Muscle of leg (tissue), 11 donors: ENCODE data around the gene ZFYVE26. TPM values are rescaled to one million over a fixed set of nuclear protein-coding genes. Genes with fewer than 3 reads are reported as not detected.
"Not testable (repeated sequence)": the region's sequence is repeated elsewhere in the genome, so short reads cannot be mapped to it uniquely, and the experiment has no call there.

ENCODE experiments used
- DNase-seq: peaks from one replicate; pipeline ENCODE4 v3.0.0; 2013
- H3K27ac ChIP-seq: one replicate; pipeline ENCODE4 v1.5.1; 2013; ENCODE audit warnings: mild to moderate bottlenecking, low read length, control low read depth
- H3K27me3 ChIP-seq: one replicate; pipeline ENCODE4 v1.6.1; 2013; ENCODE audit warnings: low read length; ENCODE audit not compliant: control insufficient read depth, insufficient read depth
- H3K36me3 ChIP-seq: one replicate; pipeline ENCODE4 v1.6.1; 2013; ENCODE audit warnings: low read length; ENCODE audit not compliant: control insufficient read depth, insufficient read depth
- H3K4me1 ChIP-seq: one replicate; pipeline ENCODE4 v1.6.1; 2013; ENCODE audit warnings: low read length; ENCODE audit not compliant: control insufficient read depth, insufficient read depth
- H3K4me3 ChIP-seq: one replicate; pipeline ENCODE4 v1.5.1; 2013; ENCODE audit warnings: low read length, control low read depth
- H3K9me3 ChIP-seq: replicated peaks from 2 replicates; pipeline ENCODE4 v1.6.1; 2013; ENCODE audit warnings: low read depth, low read length; ENCODE audit not compliant: control insufficient read depth
- WGBS: methylation state at CpG from one replicate; pipeline ENCODE4 v1.1.5; 2013; ENCODE audit warnings: missing lambda C conversion rate; ENCODE audit not compliant: insufficient coverage; 5-methylcytosine and 5-hydroxymethylcytosine counted together
- polyA plus RNA-seq, 8 donors: library from polyadenylated mRNA; unstranded; fragments of 120-200 nt; gene quantifications; one replicate each; pipeline versions ENCODE4 v1.2.1 to v1.2.3, GENCODE V29; 2013; ENCODE audit warnings: inconsistent platforms in 1 of 8, low replicate concordance in 1 of 8; ENCODE audit not compliant: insufficient read length in 8 of 8, insufficient read depth in 1 of 8
- total RNA-seq: library from RNA; stranded (reverse); fragments of 120-200 nt; gene quantifications from one replicate; pipeline ENCODE4 v1.2.4, GENCODE V29; 2013

ZFYVE26 gene
- total and polyA plus RNA-seq, 9 donors = 9.4 to 16.8 (median 12.3) TPM

GRCh38 chr14:67846029-67846610 is 29.7 kb upstream of the ZFYVE26 start:
- no peaks in the 10 kb centered on the region for H3K4me1 ChIP-seq
- no peaks in the 10 kb centered on the region for H3K36me3 ChIP-seq
- no peak overlapping the region for H3K27ac ChIP-seq
- peaks cover 24% of the 10 kb centered on the region for H3K9me3 ChIP-seq
- DNase-seq = no peak
- no peaks in the 10 kb centered on the region for H3K27me3 ChIP-seq
- H3K4me3 ChIP-seq = no peak overlapping the region
- WGBS = 99% methylated on average over 9 of the region's 17 CpGs

DNA sequence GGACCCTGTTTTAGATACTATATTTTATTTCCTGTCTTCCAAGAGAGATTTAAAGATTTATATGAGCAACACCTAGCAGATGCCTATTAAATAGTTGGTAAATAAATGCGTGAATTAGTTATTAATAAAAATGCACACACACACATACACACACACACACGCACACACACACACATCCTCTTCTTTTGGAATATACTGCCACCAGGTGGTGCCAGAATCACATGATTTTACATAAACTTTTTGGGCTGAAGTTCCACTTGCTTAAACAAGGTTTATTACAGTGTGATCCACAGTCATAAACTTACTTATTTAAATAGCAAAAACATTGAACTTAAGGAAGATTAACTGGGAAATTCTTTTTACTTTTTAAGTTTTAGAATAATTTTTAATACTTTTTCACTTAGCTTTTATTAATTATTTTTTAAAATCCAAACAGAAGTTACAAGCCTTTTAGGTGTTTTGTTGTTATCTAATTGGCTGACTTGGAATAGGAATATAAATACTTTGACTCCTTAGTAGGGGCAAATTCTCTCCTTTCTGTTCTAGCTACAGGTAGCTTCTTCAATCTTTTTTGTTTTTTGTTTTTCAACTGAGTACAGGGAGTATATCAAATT is 20.7 kb upstream of the ZFYVE26 start:
- Histone ChIP-seq H3K4me3 (no peak overlapping the region), H3K36me3 (peaks cover 3% of the 10 kb centered on the region), H3K9me3 (no peaks in the 10 kb centered on the region), H3K4me1 (no peaks in the 10 kb centered on the region), H3K27ac (no peak overlapping the region), H3K27me3 (no peaks in the 10 kb centered on the region)
- peak; percentile 92 for DNase-seq
- no CpG with 5 or more reads among the region's 2 CpGs for WGBS

DNA sequence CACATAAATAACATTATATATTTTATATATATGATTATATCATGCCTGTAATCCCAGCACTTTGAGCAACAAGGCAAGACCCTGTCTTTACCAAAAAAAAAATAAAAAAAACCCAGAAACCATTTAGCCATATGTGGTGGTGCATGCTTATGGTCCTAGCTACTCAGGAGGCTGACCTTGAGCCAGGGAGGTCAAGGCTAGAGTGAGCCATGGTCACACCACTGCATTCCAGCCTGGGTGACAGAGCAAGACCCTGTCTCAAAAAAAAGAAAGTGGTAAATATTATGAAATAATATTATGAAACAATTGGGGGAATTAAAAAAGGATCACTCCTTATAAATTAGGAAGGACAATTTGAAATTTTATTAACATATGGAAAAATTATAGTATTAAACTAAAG is 19.2 kb upstream of the ZFYVE26 start:
- H3K4me1 ChIP-seq = no peaks in the 10 kb centered on the region
- peaks cover 3% of the 10 kb centered on the region for H3K36me3 ChIP-seq
- no peak overlapping the region for H3K27ac ChIP-seq
- H3K9me3 ChIP-seq = no peaks in the 10 kb centered on the region
- H3K27me3 ChIP-seq = no peaks in the 10 kb centered on the region
- no peak overlapping the region for H3K4me3 ChIP-seq
- DNase-seq = no peak

DNA sequence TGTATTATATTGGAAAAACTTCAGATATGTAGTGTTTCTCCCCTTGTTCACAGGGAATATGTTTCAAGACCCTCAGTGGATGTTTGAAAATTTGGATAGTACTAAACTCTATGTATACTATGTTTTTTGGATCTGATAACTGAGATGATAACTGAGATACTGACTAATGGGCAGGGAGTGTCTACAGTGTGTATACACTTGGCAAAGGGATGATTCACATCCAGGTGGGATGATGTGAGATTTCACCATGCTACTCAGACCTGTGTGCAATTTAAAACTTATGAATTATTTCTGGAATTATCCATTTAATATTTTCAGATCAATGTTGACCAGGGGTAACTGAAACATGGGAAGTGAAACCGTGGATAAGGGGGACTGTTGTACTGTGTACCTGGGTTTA is 17.0 kb upstream of the ZFYVE26 start:
- no CpG with 5 or more reads among the region's 1 CpG for WGBS
- Histone ChIP-seq H3K4me3 (no peak overlapping the region), H3K4me1 (no peaks in the 10 kb centered on the region), H3K9me3 (no peaks in the 10 kb centered on the region), H3K27ac (no peak overlapping the region), H3K36me3 (peaks cover 3% of the 10 kb centered on the region), H3K27me3 (no peaks in the 10 kb centered on the region)
- no peak for DNase-seq

GRCh38 chr14:67831113-67831512 is 14.7 kb upstream of the ZFYVE26 start:
- H3K36me3 ChIP-seq = peaks cover 4% of the 10 kb centered on the region
- WGBS = 94% methylated on average over 6 of the region's 8 CpGs
- H3K27me3 ChIP-seq = no peaks in the 10 kb centered on the region
- no peak overlapping the region for H3K4me3 ChIP-seq
- no peaks in the 10 kb centered on the region for H3K4me1 ChIP-seq
- DNase-seq = no peak
- no peak overlapping the region for H3K27ac ChIP-seq
- no peaks in the 10 kb centered on the region for H3K9me3 ChIP-seq

DNA sequence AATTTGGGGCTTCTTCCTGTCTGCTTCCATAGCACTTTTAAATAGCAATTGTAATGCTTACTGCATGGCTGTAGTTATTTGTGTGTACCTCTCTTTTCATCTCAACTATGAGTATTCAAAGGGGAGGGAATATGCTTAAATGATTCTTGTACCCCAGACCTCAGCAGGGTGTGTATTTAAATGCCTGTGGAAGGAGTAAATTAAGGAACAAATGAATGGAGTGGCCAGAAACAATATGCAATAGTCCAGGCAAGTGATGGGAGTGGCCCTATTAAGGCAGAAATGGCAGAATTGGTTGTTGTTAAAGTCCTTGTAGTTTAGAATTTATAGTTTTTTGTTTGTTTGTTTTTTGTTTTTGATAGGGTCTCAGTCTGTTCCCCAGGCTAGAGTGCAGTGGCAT is 4.7 kb upstream of the ZFYVE26 start:
- Histone ChIP-seq H3K36me3 (no peaks in the 10 kb centered on the region), H3K4me3 (no peak overlapping the region), H3K27me3 (no peaks in the 10 kb centered on the region), H3K4me1 (peaks cover 9% of the 10 kb centered on the region), H3K9me3 (no peaks in the 10 kb centered on the region), H3K27ac (no peak overlapping the region)
- DNase-seq = no peak

GRCh38 chr14:67820428-67820971 is 4.1 kb upstream of the ZFYVE26 start:
- 0% methylated on average over 1 of the region's 13 CpGs for WGBS
- peaks cover 13% of the 10 kb centered on the region for H3K4me1 ChIP-seq
- DNase-seq = peak; percentile 38
- no peaks in the 10 kb centered on the region for H3K36me3 ChIP-seq
- H3K27me3 ChIP-seq = no peaks in the 10 kb centered on the region
- no peaks in the 10 kb centered on the region for H3K9me3 ChIP-seq
- H3K27ac ChIP-seq = peak overlapping the region; percentile 77
- H3K4me3 ChIP-seq = peak overlapping the region; percentile 70

GRCh38 chr14:67819563-67820421 is 3.4 kb upstream of the ZFYVE26 start, which contains the start of gene RAD51B:
RAD51B (plus strand) TSS chr14:67819779.
- Histone ChIP-seq H3K27ac (peak within 1 kb of the TSS; percentile 77), H3K36me3 (no peaks in the 10 kb centered on the region), H3K9me3 (no peaks in the 10 kb centered on the region), H3K4me3 (peak within 1 kb of the TSS; percentile 70), H3K27me3 (no peaks in the 10 kb centered on the region), H3K4me1 (peaks cover 16% of the 10 kb centered on the region)
- DNase-seq = peak; percentile 95
- WGBS = 0% methylated on average over 15 of the region's 30 CpGs

- peak; percentile 32 for DNase-seq
- H3K4me1 ChIP-seq = peaks cover 16% of the 10 kb centered on the region
These were observed 2.1 kb upstream of the ZFYVE26 start for GRCh38 chr14:67818476-67818875.

DNA sequence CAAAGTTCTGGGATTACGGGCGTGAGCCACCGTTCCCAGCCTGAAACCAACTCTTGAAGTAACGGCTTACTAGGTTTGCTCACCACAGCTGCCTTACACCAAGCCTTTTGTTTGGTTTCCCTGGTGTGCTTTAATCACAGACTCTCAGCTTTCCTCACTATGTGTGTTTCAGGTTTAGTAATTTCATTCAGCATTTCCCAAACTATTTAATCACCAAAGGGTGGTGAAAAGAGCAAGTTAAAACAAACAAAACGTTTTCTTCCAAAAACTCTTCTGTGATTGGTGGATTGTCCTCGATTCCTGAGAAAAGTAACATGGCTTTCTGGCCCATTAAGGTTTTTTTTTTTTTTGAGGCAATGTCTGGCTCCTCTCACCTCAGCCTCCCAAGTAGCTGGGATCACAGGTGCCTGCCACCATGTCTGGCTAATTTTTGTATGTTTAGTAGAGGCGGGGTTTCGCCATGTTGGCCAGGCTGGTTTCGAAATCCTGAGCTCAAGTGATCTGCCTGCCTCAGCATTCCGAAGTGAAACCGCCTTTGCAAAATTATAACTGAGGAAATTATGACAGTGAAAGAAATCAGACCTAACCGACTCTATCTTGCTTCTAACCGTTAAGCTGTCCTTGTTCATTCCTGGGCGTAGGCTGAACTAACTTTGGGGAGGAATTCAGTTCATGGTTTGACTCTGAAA is 1.5 kb upstream of the ZFYVE26 start:
- H3K9me3 ChIP-seq = no peaks in the 10 kb centered on the region
- H3K4me3 ChIP-seq = no peak overlapping the region
- no peak for DNase-seq
- no peak overlapping the region for H3K27ac ChIP-seq
- H3K4me1 ChIP-seq = peaks cover 16% of the 10 kb centered on the region
- 86% methylated on average over 12 of the region's 14 CpGs for WGBS
- H3K27me3 ChIP-seq = no peaks in the 10 kb centered on the region
- H3K36me3 ChIP-seq = peaks cover 4% of the 10 kb centered on the region

More at GRCh38 chr14:67818476-67818875, 2.1 kb upstream of the ZFYVE26 start:
- H3K36me3 ChIP-seq, H3K9me3 ChIP-seq, H3K27ac ChIP-seq, H3K4me3 ChIP-seq, H3K27me3 ChIP-seq: not testable (repeated sequence)
- WGBS = 92% methylated on average over 6 of the region's 6 CpGs
